GM20000 (cell line): Measurements from ENCODE around the gene STEAP4.

Source experiments
- DNase-seq: peaks from one replicate; pipeline ENCODE4 v3.0.0; 2012; ENCODE audit warnings: low spot score
- TF ChIP-seq, protein P1 (sequence below): IDR thresholded peaks from 2 replicates; pipeline ENCODE4 v1.5.1; 2012; ENCODE audit warnings: mild to moderate bottlenecking, control low read depth; ENCODE audit errors: extremely low read depth, missing control alignments

STEAP4 gene

GRCh38 chr7:88306590-88307048, at the start of gene STEAP4:
Gene STEAP4 (minus strand): TSS chr7:88306894. CDS start chr7:88284269, 22,625 bp downstream.
- TF ChIP-seq, protein P1, sequence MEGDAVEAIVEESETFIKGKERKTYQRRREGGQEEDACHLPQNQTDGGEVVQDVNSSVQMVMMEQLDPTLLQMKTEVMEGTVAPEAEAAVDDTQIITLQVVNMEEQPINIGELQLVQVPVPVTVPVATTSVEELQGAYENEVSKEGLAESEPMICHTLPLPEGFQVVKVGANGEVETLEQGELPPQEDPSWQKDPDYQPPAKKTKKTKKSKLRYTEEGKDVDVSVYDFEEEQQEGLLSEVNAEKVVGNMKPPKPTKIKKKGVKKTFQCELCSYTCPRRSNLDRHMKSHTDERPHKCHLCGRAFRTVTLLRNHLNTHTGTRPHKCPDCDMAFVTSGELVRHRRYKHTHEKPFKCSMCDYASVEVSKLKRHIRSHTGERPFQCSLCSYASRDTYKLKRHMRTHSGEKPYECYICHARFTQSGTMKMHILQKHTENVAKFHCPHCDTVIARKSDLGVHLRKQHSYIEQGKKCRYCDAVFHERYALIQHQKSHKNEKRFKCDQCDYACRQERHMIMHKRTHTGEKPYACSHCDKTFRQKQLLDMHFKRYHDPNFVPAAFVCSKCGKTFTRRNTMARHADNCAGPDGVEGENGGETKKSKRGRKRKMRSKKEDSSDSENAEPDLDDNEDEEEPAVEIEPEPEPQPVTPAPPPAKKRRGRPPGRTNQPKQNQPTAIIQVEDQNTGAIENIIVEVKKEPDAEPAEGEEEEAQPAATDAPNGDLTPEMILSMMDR, result no peak
- no peak for DNase-seq

- no peak for DNase-seq
- TF ChIP-seq, protein P1, result no peak
Observed at GRCh38 chr7:88355011-88355410, 48.3 kb upstream of the STEAP4 start.

DNA sequence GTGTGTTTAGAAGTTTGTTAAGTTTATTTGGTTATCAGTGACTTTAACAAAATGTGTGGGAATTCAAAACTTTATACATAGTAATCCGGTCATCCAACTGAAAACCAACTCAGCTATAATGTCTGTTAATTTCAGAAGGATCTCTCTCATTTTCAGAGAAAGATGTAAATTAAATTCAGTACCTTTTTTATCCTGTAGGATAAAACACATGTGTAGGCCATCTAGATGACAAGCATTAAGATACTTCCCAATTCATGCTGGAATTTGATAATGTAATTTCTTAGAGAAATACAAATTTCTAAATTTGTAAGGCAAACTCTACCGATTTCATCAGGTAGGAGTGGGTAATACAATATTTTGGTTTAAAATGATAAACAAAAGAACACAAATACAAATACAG, 43.4 kb upstream of the STEAP4 start:
- no peak for DNase-seq
- TF ChIP-seq, protein P1, result no peak

GRCh38 chr7:88347517-88347916, 40.8 kb upstream of the STEAP4 start:
- DNase-seq, result no peak
- TF ChIP-seq, protein P1, result no peak

DNA sequence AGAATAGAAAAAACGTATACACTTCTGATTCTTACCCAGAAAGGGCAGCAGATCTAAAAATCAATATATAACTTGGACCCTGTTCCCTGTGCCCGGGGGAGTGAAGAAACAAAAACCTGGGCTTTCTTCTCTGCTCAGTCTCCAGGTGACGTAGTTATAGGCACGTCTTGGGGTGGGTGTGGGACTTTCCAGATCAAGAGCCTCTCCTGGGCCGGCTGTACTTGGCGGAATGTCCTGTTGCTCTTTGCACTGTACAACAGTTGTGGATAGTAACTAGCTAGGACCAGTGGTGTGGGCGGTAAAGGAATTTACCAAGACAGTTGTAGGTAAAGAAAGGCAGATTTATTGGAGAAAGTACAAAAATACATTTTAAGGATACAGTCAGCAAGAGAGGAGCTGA, 40.4 kb upstream of the STEAP4 start:
- TF ChIP-seq, protein P1, result no peak
- DNase-seq, result no peak

GRCh38 chr7:88346357-88346756, 39.7 kb upstream of the STEAP4 start:
- no peak for DNase-seq
- TF ChIP-seq, protein P1, result no peak

- TF ChIP-seq, protein P1, result peak; percentile 3
- DNase-seq, result peak; percentile 8
Observed at GRCh38 chr7:88344956-88345832, 38.5 kb upstream of the STEAP4 start.
